Caco-2 (cell line): ENCODE results near the gene TRMT2A. TPM values are rescaled to one million over a fixed set of nuclear protein-coding genes. Genes with fewer than 3 reads are reported as not detected.

Experiments used
- BruUV-seq: library from RNA; stranded (reverse); fragments of 400-500 nt; replicated peaks from 2 replicates; lab custom pipeline; 2021; lab: Mats Ljungman, UMichigan
- CTCF ChIA-PET: fragments of 300-600 bp; sonication (Branson Sonifier 250); formaldehyde crosslinking; loops from one replicate; lab custom pipeline; 2022; ENCODE audit warnings: antibody characterized with exemption; lab: Charles Lee
- POLR2A ChIA-PET: fragments of 300-600 bp; sonication (Branson Sonifier 250); formaldehyde crosslinking; loops from one replicate; lab custom pipeline; 2022; ENCODE audit warnings: antibody characterized with exemption; lab: Charles Lee
- DNase-seq, 2 experiments: peaks; one replicate each; pipeline versions ENCODE4 v3.0.0 to v3.0.0-alpha.2; 2020 to 2022
- H3K27me3 ChIP-seq: replicated peaks from 2 replicates; pipeline ENCODE4 v1.6.0; 2011; ENCODE audit warnings: low read length; ENCODE audit not compliant: control insufficient read depth, insufficient read depth
- H3K36me3 ChIP-seq: 2 replicates; pipeline ENCODE4 v1.5.1; 2011; ENCODE audit warnings: low read length; ENCODE audit not compliant: control insufficient read depth, insufficient read depth
- H3K4me1 ChIP-seq: fragments of 250-450 bp; sonication (Bioruptor Pico); 2 replicates; pipeline ENCODE4 v1.5.1; 2020; ENCODE audit warnings: mild to moderate bottlenecking
- H3K4me3 ChIP-seq: 2 replicates; pipeline ENCODE4 v1.5.1; 2011; ENCODE audit warnings: low read depth, mild to moderate bottlenecking, control low read depth, low read length
- H3K9me3 ChIP-seq: fragments of 250-450 bp; sonication (Bioruptor Pico); 2 replicates; pipeline ENCODE4 v1.5.1; 2020; ENCODE audit warnings: mild to moderate bottlenecking, moderate library complexity
- H3K27ac Mint-ChIP-seq: one replicate; pipeline ENCODE4 v1.8.0; 2022; ENCODE audit warnings: mixed read lengths; ENCODE audit not compliant: unreplicated experiment
- H3K27me3 Mint-ChIP-seq: one replicate; pipeline ENCODE4 v1.8.0; 2022; ENCODE audit warnings: mixed read lengths; ENCODE audit not compliant: insufficient read depth, unreplicated experiment
- H3K36me3 Mint-ChIP-seq: one replicate; pipeline ENCODE4 v1.8.0; 2022; ENCODE audit warnings: mild to moderate bottlenecking, mixed read lengths; ENCODE audit not compliant: insufficient read depth, unreplicated experiment
- H3K4me1 Mint-ChIP-seq: one replicate; pipeline ENCODE4 v1.8.0; 2022; ENCODE audit warnings: low read depth, mixed read lengths; ENCODE audit not compliant: unreplicated experiment
- H3K4me3 Mint-ChIP-seq: one replicate; pipeline ENCODE4 v1.8.0; 2022; ENCODE audit warnings: mild to moderate bottlenecking, moderate library complexity, mixed read lengths; ENCODE audit not compliant: unreplicated experiment
- H3K9me3 Mint-ChIP-seq: one replicate; pipeline ENCODE4 v1.8.0; 2022; ENCODE audit warnings: mixed read lengths; ENCODE audit not compliant: unreplicated experiment
- intact Hi-C: fragments of 100-400 bp; cut with micrococcal nuclease; formaldehyde crosslinking; loops from one replicate; pipeline ENCODE4 v1.10.0; 2022; ENCODE audit not compliant: unreplicated experiment
- total RNA-seq: library from RNA; stranded (reverse); gene quantifications from 2 replicates; pipeline ENCODE4 v1.2.3, GENCODE V29; 2022
- TF ChIP-seq, protein P1 (sequence below), 2 experiments: fragments of 200-600 bp in 1 of 2; IDR thresholded peaks; 1 replicate in 1 of 2; 2 replicates in 1 of 2; pipeline versions ENCODE4 v1.5.1 to v1.8.0; 2011 to 2022; ENCODE audit warnings: antibody characterized with exemption in 1 of 2, control low read depth in 1 of 2, inconsistent platforms in 1 of 2, low read depth in 1 of 2, low read length in 1 of 2, mild to moderate bottlenecking in 1 of 2, moderate library complexity in 1 of 2; ENCODE audit not compliant: insufficient read depth in 1 of 2, severe bottlenecking in 1 of 2, unreplicated experiment in 1 of 2

TRMT2A gene
- total RNA-seq, 1 experiment from 2014 or later = 41.1 TPM

DNA sequence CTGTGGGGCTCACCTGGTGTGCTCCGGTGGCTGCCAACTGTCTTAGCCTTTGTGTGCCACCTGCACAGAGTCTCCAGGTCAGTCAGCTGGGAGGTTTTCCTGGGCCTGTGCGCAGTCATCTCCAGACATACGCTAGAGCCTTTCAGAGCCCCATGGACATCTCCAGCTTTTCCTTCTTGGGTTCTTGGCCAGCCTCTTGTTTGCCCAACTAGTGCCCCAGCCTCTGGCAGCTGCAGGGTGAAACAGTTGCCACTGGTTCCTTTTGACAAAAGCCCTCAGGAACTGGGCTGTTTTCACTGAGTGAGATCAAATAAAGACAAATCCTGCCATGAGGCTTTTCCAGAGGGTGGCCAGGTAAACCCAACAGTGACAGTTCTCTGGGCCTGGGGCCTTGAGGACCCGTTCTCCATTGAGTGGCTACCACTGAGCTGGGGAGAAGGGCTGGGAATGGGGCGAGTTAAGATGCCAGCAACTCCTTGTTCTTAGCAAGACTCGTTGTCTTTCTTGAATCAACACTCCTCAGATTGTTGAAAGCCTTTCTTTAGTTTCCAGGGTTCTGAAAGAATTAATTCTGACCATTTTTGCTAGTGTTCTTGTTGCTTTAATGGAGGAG is 17.8 kb downstream of the TRMT2A start:
- Histone ChIP-seq H3K27me3 (no peaks in the 10 kb centered on the region), H3K4me3 (no peak overlapping the region), H3K4me1 (no peaks in the 10 kb centered on the region), H3K36me3 (peaks cover 11% of the 10 kb centered on the region), H3K9me3 (no peaks in the 10 kb centered on the region)
- intact Hi-C loops = no loop called here
- H3K4me3 Mint-ChIP-seq = no peak overlapping the region
- no peaks in the 10 kb centered on the region for H3K27me3 Mint-ChIP-seq
- H3K9me3 Mint-ChIP-seq = no peaks in the 10 kb centered on the region
- CTCF ChIA-PET = no interaction called here
- BruUV-seq = no TSS peak
- H3K4me1 Mint-ChIP-seq = no peaks in the 10 kb centered on the region
- TF ChIP-seq, protein P1, sequence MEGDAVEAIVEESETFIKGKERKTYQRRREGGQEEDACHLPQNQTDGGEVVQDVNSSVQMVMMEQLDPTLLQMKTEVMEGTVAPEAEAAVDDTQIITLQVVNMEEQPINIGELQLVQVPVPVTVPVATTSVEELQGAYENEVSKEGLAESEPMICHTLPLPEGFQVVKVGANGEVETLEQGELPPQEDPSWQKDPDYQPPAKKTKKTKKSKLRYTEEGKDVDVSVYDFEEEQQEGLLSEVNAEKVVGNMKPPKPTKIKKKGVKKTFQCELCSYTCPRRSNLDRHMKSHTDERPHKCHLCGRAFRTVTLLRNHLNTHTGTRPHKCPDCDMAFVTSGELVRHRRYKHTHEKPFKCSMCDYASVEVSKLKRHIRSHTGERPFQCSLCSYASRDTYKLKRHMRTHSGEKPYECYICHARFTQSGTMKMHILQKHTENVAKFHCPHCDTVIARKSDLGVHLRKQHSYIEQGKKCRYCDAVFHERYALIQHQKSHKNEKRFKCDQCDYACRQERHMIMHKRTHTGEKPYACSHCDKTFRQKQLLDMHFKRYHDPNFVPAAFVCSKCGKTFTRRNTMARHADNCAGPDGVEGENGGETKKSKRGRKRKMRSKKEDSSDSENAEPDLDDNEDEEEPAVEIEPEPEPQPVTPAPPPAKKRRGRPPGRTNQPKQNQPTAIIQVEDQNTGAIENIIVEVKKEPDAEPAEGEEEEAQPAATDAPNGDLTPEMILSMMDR (IDR thresholded peaks at IDR 0.05; ENCODE audit: insufficient read depth in 1 of 2, low read depth in 1 of 2, low read length in 1 of 2, severe bottlenecking in 1 of 2, unreplicated experiment in 1 of 2) = no peak
- H3K36me3 Mint-ChIP-seq = peaks cover 94% of the 10 kb centered on the region
- POLR2A ChIA-PET = interaction anchor here (0.6 kb wide), 1 partner anchor 38 kb away, joined by 3 read pairs; no protein-coding TSS in a partner anchor
- H3K27ac Mint-ChIP-seq = no peak overlapping the region
- DNase-seq = no peak

DNA sequence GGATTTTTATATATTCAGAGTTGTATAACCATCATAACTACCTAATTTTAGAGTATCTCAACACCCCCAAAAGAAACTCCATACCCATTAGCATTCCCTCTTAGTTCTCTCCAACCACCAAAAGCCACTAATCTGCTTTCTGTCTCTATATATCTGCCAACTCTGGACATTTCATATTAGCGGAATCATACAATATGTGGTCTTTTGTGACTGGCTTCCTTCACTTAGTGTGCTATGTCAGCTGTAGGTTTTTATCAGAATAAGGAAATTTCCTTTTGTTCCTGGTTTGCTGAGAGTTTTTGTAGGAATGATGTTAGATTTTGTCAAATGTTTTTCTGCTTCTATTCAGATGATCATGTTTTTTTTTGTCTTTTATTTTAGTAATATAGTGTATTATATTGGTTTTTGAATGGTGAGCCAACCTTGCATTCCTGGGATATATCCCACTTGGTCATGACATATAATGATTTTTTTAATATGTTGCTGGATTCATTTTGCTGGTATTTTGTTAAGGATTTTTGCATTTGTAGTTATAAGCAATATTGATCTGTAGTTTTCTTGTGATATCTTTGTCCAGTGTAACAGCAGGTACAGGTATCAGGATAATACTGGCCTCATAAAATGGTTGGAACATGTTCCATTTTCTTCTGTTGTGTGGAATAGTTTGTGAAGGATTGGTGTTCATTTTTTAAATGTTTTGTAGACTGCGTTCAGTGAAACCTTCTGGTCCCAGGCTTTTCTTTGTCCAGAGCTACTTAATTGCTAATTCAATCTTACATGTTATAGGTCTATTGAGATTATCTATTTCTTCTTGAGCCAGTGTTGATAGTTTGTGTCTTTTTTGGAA is 20.2 kb downstream of the TRMT2A start:
- H3K9me3 ChIP-seq = no peaks in the 10 kb centered on the region
- POLR2A ChIA-PET = no interaction called here
- no peaks in the 10 kb centered on the region for H3K4me1 ChIP-seq
- Mint-ChIP-seq H3K36me3 (peaks cover 98% of the 10 kb centered on the region), H3K4me1 (no peaks in the 10 kb centered on the region), H3K27ac (no peak overlapping the region), H3K4me3 (no peak overlapping the region), H3K9me3 (no peaks in the 10 kb centered on the region), H3K27me3 (no peaks in the 10 kb centered on the region)
- H3K36me3 ChIP-seq = peaks cover 15% of the 10 kb centered on the region
- no TSS peak for BruUV-seq
- H3K27me3 ChIP-seq = no peaks in the 10 kb centered on the region
- TF ChIP-seq, protein P1 (IDR thresholded peaks at IDR 0.05; ENCODE audit: insufficient read depth in 1 of 2, low read depth in 1 of 2, low read length in 1 of 2, severe bottlenecking in 1 of 2, unreplicated experiment in 1 of 2) = no peak
- no peak for DNase-seq
- CTCF ChIA-PET = no interaction called here
- no peak overlapping the region for H3K4me3 ChIP-seq
- intact Hi-C loops = no loop called here

DNA sequence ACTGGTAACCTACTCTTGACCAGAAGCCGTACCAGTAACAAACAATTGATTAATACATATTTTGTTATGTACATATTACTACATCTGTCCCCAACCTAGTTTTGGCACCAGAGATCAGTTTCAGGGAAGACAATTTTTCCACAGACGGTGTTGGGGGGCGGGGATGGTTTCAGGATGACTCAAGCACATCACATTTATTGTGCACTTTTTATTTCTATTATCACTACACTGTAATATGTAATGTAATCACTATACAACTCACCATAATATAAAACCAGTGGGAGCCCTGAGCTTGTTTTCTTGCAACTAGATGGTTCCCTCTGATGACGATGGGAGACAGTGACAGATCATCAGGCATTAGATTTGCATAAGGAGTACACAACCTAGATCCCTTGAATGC is 21.5 kb downstream of the TRMT2A start:
- TF ChIP-seq, protein P1 (IDR thresholded peaks at IDR 0.05; ENCODE audit: insufficient read depth in 1 of 2, low read depth in 1 of 2, low read length in 1 of 2, severe bottlenecking in 1 of 2, unreplicated experiment in 1 of 2) = no peak
- ChIA-PET POLR2A (no interaction called here), CTCF (no interaction called here)
- no peak overlapping the region for H3K4me3 Mint-ChIP-seq
- intact Hi-C loops = no loop called here
- H3K27me3 Mint-ChIP-seq = no peaks in the 10 kb centered on the region
- DNase-seq = no peak
- peaks cover 99% of the 10 kb centered on the region for H3K36me3 Mint-ChIP-seq
- H3K4me1 Mint-ChIP-seq = no peaks in the 10 kb centered on the region
- H3K4me3 ChIP-seq = no peak overlapping the region
- H3K36me3 ChIP-seq = peaks cover 12% of the 10 kb centered on the region
- no peaks in the 10 kb centered on the region for H3K4me1 ChIP-seq
- no peaks in the 10 kb centered on the region for H3K9me3 Mint-ChIP-seq
- BruUV-seq = no TSS peak
- no peak overlapping the region for H3K27ac Mint-ChIP-seq
- H3K9me3 ChIP-seq = no peaks in the 10 kb centered on the region
- H3K27me3 ChIP-seq = no peaks in the 10 kb centered on the region
